Coronary artery (tissue), 2 donors: ENCODE results near the gene CEP131.

Experiments used
- DNase-seq: peaks from one replicate; pipeline ENCODE4 v3.0.0-alpha.2; 2017; ENCODE audit warnings: low spot score
- H3K27ac ChIP-seq, 2 donors: fragments of 200-600 bp; sonication (generic); one replicate each; pipeline ENCODE4 v1.5.1; 2016 to 2019
- H3K4me3 ChIP-seq: fragments of 200-600 bp; sonication (generic); 2 replicates; pipeline ENCODE4 v1.5.1; 2016; ENCODE audit warnings: mild to moderate bottlenecking, moderate library complexity
- TF ChIP-seq, protein P1 (sequence below): fragments of 200-600 bp; sonication (generic); IDR thresholded peaks from one replicate; pipeline ENCODE4 v1.5.1; 2019; ENCODE audit warnings: antibody characterized with exemption

Gene CEP131

GRCh38 chr17:81223762-81224130, 981 bp upstream of the CEP131 start:
- Histone ChIP-seq H3K27ac (peak overlapping the region; percentile 38 to 69), H3K4me3 (peak overlapping the region; percentile 93)
- TF ChIP-seq, protein P1, sequence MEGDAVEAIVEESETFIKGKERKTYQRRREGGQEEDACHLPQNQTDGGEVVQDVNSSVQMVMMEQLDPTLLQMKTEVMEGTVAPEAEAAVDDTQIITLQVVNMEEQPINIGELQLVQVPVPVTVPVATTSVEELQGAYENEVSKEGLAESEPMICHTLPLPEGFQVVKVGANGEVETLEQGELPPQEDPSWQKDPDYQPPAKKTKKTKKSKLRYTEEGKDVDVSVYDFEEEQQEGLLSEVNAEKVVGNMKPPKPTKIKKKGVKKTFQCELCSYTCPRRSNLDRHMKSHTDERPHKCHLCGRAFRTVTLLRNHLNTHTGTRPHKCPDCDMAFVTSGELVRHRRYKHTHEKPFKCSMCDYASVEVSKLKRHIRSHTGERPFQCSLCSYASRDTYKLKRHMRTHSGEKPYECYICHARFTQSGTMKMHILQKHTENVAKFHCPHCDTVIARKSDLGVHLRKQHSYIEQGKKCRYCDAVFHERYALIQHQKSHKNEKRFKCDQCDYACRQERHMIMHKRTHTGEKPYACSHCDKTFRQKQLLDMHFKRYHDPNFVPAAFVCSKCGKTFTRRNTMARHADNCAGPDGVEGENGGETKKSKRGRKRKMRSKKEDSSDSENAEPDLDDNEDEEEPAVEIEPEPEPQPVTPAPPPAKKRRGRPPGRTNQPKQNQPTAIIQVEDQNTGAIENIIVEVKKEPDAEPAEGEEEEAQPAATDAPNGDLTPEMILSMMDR, result no peak
- no peak for DNase-seq

- peak overlapping the region; percentile 20 to 45 for H3K27ac ChIP-seq
- TF ChIP-seq, protein P1, result no peak
- no peak for DNase-seq
- H3K4me3 ChIP-seq, result peak overlapping the region; percentile 93
Measured at GRCh38 chr17:81222620-81222905, 202 bp downstream of the CEP131 start.

- no peak for DNase-seq
- Histone ChIP-seq H3K27ac (peak overlapping the region in 1 of 2 donors; percentile 20), H3K4me3 (peak overlapping the region; percentile 93)
- TF ChIP-seq, protein P1, result no peak
Measured at GRCh38 chr17:81221842-81222619, 734 bp downstream of the CEP131 start.

- TF ChIP-seq, protein P1, result no peak
- H3K27ac ChIP-seq, result no peak overlapping the region
- peak overlapping the region; percentile 93 for H3K4me3 ChIP-seq
- DNase-seq, result no peak
Measured at GRCh38 chr17:81221371-81221841, 1.4 kb downstream of the CEP131 start.

DNA sequence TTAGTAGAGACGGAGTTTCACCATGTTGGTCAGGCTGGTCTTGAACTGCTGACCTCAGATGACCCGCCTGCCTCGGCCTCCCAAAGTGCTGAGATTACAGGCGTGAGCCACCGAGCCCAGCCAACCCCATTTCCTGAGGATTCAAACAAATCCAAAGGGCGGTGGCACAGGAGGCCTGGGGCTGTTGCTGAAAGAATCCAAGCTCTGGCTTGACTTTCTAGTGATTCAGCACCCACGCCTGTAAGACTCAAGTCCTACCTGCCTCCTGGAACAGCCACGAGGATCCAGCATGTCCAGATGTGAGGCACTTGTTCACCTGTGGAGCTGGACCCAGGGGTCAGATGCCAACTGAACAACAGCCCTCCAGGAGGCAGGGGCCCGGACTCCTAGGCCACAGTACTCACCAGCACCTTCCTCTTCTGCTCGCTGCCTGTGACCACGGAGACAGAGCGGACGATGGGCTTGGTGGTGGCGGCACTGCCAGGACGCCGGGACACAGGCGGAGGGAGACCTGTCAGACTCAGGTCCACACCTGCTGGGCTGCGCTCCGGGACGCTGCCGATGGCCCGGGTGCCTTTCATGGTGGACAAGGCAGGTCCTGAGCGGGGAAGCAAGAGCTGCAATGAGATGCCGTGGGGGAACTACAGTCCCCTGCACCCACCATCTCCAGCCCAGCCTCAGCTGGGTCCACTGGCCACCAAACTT, 3.1 kb downstream of the CEP131 start:
- TF ChIP-seq, protein P1, result no peak
- H3K27ac ChIP-seq, result no peak overlapping the region
- DNase-seq, result no peak
- no peak overlapping the region for H3K4me3 ChIP-seq

DNA sequence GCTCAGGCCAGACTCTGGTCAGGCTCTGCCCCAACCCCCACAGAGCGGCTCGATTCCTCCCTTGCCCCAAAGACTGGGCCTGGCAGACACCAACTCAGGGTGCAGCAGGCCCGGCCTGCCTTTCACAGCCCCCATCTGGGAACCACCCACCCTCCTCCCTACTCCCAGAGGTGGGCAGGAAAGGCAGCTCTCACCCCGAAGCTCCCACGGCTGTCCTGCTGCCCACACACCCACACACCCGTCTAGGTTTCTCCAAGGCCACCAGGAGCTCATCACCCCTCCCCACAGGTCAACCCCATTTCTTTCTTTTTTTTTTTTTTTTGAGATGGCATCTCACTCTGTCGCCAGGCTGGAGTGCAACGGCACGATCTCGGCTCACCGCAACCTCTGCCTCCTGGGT, 3.8 kb downstream of the CEP131 start:
- Histone ChIP-seq H3K27ac (no peak overlapping the region), H3K4me3 (no peak overlapping the region)
- TF ChIP-seq, protein P1, result no peak
- no peak for DNase-seq

DNA sequence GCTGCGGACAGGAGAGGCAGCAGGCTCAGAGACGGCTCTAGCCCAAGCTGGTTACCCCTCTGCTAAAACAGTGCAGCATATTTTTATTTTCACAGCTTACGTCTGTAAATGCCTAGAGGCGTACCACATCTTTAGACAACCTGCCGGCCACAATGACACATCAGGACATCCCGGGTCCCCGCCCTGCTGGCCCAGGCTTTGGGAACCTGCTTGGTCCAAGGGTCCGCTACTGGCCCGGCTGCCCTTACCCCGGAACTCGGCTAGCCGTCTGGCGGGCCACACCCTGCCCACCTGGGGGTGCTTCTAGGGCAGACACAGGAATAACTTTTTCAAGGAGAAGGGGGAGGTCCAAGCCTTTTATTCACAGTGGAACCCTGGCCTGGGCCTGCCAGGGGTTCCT, 4.3 kb downstream of the CEP131 start:
- Histone ChIP-seq H3K27ac (no peak overlapping the region), H3K4me3 (no peak overlapping the region)
- DNase-seq, result no peak
- TF ChIP-seq, protein P1, result no peak
